Measurements from ENCODE around the gene CA10.

Gene CA10

DNA sequence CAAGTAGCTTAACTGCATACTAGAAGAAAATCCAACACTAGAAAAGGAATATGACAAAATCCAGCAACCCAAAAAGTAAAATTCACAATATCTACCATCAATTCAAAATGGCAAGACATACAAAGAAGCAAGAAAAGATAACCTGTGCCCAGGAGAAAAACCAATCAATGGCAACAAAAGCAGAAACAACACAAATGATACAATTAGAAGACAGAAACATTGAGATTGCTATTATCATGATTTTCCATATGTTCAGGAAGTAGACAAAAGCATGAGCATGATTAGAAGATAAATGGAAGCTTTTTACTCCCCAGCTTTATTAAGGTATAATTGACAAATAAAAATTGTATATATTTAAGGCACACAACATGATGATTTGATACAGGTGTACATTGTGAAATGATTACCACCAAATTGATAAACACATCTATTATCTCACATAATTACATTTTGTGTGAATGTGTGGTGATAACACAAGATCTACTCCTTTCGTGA is 117.3 kb downstream of the CA10 start:
- no peak for DNase-seq (ENCODE audit: low spot score)

DNA sequence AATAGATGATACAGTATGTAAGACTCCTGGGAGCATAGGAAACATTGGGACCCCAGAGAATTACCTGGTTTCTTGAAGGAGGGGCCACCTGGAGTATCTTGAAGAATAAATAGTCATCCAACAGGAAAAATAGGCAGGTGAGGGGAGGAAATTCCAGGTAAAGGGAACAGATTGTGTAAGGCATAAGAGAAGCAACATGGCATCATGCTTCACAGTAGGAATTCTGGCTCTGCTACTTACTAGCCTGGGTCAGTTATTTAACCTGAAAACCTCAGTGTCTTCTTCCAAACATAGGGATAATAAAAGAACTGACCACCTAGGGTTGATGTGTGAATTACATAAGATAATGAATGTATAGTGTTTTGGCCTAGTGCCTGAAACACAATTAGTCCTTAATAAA is 122.1 kb downstream of the CA10 start:
- no peak for DNase-seq (ENCODE audit: low spot score)

DNA sequence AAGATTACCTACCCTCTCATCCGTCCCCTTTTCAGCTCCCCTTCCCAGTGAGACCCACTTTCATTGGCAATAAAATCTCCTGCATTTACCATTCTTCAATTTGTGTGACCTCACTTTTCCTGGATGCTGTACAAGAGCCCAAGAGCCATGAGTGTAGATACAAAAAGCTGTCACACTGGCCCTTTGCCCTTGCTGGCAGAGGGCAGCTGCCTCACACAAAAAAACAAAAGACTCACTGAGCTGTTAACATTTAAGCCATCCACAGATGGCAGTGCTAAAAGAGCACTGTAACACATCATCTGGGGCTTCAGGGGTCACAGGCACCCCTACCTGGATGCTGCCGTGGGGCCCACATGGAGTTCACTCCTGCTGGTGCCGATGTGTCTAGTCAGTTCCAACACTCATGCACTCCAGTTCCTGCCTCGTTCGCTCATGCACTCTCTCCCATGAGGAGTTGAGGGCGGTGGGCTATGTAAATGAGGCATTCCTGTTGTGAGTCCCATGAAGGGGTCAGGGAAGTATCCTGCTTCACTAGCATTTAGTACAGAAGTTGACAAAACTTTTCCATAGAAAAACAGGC is 123.1 kb downstream of the CA10 start:
- no peak for DNase-seq (ENCODE audit: low spot score)

DNA sequence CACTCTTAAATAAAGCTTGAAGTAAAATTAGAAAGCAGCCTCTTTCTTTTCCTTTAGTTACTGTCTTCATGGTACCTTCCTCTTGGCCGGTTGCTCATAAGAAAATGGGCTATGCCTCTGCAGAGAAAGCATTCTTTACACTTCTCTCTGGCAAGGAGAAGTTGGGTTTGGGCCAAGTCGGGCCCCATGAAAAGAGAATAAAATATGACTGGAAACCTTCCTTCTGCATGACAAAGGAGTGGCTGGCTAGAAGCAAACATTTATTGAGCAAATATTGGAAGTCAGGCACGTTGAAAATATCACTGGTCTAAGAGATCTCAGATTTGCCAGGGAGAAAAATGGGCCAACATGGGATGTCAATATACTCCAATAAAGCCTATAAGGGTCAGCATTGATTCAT is 126.1 kb downstream of the CA10 start:
- no peak for DNase-seq (ENCODE audit: low spot score)

DNA sequence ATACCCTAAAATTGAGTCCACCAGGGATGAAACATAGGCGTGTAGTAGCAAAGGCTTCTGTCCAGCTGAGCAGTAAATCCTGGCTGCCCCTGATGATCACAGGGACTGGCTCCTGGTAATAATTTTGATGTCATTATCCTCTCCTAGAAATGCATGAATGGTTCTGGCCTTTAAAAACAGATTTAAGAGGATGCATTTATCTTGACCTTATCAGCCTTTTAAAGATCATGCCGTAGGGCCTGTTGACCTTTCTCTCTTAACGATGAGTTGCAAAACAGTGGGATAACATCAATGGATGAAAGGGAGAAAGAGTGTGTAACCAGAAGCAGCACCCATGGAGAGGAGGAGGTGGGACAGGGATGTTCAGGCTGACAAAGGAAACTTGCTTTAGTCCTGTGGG is 128.5 kb downstream of the CA10 start:
- DNase-seq (ENCODE audit: low spot score): no peak

DNA sequence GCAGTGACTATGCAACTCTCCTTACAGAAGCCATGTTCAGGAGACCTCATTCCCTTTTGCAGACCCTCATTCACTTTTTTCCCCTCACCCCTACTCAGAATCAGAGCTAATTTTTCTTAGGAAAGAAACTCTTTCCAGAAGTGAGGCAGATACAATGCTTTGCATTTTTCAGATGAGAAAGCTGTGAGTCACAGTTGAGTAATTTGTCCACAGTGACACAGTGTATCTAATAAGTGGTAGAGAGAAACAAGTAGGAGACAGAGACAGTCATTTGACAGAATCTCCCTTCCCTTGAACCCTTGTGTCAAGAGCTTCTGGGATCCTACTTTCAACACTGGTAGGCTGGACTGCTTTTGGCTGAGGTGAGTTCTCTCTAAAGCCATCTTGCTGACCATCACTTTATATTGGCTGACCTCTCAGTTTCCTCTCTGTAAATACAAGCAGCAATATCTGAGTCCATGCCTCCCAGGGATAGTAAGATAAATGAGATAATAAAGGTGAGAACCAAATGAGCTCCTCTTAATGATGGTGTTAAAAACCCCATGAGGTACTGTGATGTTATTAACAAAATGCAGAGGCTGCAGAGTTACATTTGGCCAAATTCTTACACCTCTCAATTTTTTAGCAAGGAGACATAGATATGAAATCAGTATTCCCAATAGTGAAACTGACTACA is 130.8 kb downstream of the CA10 start:
- peak; percentile 47 for DNase-seq (ENCODE audit: low spot score)

DNA sequence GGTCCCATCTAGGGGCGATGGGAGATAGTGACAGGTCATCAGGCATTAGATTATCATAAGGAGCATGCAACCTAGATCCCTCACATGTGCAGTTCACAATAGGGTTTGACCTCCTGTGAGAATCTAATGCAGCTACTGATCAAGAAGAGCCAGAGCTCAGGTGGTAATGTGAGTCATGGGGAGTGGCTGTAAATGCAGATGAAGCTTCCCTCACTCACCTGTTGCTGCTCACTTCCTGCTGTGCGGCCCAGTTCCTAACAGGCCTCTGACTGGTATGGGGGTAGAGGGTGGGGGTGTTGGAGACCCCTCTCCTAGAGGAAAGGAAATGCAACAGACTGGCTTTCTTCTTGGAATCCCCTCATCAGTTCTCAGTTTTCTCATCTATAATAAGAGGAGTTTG is 131.4 kb downstream of the CA10 start:
- no peak for DNase-seq (ENCODE audit: low spot score)

DNA sequence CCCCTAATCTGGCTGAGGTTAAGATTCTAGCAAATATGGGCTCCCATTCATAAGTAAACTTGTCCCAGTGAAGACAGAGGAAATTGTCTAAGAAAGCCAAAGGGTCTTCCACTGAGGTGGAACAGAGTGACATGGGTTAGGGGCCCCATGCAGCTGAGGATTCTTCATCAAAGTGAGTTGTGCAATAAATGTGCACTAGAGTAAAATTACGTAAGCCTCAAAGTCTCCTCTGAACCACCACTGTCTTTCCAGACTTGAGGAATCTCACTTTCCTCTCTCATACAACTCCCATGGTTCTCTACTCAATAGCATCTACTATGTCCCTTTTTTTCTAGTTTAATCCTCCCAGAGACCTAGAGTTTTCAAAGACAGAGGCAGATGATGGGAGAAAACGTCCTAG is 132.4 kb downstream of the CA10 start:
- no peak for DNase-seq (ENCODE audit: low spot score)

DNA sequence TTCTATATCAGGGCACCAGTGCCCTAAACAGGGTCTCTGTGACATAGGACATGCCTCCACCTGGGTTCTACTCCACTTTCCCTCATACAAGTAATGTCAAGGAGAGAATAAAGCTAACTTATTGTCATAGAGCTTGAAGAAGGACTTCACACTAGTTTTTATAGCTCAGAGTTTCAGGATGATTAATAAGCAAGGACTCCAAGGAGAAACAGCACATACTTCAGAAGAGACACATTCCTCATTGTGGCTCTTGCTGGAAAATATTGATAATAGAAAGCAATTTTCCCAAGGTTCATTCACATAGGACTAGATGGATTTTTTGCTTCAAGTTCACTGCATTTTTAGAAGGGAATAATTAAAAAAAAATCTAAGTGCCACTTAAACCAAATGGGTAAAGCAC is 133.3 kb downstream of the CA10 start:
- DNase-seq (ENCODE audit: low spot score): peak; percentile 2

DNA sequence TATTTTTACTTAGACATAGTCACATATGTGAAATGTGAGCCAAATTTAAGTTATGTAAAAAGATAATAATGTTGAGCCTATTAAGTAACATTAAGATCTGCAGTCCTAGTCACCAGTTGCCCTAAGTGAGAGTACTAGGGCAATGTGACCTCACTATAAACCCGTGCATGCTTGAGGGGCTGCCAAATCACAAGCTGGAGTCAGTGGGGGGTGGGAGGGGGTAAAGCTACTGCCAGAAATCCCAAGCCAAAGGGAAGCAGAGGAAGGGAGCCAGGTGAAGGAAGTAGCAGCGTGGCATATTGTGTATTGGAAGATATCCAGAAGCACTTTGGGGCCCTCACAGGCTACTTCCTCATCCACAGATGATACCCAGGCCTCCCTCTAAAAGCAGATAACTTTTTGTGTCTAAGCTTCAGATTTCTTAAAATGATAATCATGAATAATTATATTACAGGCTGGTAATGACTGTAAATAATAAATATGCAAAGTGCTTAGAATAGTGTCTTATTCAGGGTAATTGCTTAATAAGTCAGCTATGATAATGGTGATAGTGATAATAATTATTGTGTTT is 134.1 kb downstream of the CA10 start:
- DNase-seq (ENCODE audit: low spot score): no peak

DNA sequence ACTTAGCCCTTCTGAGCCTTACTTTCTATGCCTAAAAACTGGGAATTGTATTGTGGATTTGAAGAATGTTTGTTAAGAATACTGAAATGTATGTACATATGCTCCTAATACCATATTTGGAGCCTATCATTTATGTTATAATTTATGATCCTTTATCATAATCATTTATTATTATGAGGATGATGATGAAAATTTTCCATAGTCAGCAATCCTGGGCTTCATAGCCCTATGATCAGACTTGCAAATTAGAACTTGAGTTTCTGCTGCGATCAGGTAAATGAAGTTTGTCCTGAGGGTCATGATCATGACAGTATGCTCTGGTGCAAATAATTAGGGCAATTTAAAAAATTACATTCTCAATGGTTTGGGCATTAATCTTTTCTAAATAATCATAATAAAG is 147.4 kb downstream of the CA10 start:
- no peak for DNase-seq (ENCODE audit: low spot score)

DNA sequence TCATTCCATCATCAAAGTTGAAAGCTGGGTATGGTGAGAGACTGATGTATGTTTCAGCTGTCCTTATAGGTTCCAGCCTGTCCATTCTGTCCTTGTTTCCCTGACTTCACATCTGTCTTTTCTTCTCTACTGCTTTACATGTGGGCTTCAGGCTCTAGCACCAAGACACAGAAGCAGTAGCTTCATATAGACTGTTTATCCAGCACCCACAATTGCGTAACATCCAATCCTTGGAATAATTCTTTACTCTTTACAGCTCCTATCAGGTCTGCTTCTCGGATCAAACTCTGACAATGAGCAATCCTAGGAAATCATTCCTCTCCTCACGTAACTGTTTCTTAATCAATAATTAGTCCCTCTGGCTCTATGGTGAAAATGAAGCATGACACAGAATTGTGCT is 158.9 kb downstream of the CA10 start:
- no peak for DNase-seq (ENCODE audit: low spot score)

DNA sequence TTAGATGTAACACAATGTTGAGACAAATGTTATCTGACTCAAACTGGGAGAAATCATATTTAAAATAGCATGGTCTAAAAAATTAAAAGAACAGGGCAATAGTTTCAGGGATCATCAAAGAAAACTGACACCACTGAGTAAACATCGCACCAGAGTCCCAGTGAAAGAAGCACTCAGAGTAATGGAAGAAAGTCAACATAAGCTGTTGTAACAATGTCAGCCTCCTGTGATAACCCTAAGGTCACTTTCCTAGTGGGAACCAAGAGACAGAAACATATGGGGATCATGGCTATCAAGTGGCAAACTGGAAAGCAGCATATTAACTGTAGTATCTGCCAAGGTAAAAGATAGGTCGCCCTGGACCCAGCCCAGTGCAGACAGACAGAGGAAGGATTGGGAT is 160.8 kb downstream of the CA10 start:
- no peak for DNase-seq (ENCODE audit: low spot score)

DNA sequence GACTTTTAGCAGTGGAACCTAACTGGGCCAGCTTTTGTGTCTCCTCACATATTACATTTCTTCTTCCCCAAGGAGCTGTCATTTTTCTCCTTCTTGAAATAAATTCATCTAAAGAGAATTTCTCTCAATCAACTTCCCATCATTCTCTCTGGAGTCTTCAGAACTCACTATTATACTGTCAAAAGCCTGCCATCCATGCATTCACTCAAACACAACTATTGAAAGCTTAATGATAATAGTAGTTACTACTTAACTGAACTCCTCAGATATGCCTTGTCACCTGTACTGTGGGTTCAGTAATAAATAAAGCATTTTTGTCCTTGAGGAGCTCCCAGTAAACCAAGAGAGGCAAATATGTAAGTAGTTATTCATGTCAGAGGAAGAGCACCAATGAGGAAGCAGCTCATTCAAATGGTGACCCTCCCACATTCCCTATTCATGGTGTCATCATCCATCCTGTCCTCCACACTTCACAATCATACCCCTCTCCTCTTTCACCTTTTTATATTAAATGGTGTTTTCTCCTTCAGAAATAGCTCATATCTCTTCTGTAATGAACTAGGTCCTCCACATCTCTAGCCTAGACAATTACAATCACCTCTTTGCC is 162.6 kb downstream of the CA10 start:
- DNase-seq (ENCODE audit: low spot score): no peak

DNA sequence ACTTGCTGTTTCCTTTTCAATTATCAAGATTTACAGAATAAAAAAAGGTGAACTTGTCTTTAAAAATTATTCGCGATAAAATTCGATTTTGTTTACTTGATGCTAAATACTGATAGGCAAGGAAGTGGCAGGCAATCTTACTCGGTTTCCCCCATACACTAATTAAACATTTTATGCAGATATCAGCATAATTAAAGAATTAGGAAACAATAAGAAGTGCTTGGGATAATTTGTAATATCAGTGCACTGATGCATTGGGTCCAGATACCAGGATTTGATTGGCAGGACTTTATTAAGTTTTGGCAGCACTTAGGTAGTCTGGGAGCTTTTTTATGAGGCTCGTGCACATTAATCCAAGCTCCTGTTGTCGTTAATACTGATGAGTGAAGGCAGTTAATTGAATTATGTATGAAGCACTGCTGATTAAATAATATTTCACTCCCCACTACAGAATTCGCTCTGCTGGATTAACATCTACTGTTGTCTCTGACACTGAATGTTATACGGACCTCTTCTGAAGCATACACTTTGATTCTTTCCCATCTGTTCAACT is 165.6 kb downstream of the CA10 start:
- no peak for DNase-seq (ENCODE audit: low spot score)

DNA sequence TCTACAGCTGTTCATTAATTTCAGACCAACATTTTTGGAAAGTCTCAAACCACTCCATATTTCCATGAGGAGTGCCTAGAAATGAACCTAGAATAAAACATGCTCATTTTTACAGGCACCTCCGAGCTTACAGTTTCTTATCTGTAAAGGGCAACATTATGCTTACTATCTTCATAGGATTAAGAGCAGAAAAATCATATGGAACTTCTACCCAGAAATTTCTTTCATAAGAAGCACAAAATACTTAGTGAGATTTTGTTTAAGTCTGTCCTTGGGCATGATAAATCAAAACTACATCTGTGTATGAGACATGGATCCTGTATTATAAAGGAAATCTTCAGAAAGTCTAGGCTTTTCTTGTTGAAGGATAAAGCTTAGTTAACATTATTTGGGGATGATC is 187.4 kb downstream of the CA10 start:
- DNase-seq (ENCODE audit: low spot score): no peak

DNA sequence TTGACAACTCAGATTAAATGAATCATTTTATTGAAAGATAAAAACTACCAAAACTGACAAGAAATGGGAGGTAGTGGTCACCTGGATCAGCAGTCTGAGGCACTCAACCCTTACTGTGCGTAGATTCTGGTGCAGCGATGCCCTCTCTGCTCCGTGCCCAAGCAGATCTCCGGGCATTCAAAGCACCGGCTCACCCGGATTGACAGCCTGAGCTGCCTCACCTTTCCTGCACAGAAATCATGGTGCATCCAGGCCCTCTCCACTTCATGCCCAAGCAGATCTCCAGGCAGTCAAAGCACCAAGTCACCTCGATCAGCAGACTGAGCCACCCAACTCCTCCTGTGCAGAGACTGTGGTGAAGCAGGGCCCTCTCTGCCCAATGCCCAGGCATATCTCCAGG is 196.8 kb downstream of the CA10 start:
- no peak for DNase-seq (ENCODE audit: low spot score)

DNA sequence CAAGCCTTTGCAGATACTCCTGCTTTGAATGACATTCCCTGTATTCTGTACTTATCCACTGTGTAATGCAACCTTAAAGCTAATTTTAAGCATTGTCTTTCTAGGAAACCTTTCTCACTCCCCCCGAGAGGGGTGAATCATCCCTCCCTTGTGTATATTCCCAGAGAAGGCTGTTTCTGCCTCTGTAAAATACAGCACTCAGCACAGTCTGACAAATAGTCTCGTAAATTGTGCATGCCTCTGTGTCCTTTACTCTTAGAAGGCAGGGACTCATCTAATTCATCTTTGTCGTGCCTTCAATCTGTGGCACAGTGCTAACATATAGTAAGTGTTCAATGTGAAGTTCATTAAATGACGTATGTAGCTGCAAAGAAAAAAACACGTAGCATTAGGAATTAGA is 200.7 kb downstream of the CA10 start:
- DNase-seq (ENCODE audit: low spot score): no peak

DNA sequence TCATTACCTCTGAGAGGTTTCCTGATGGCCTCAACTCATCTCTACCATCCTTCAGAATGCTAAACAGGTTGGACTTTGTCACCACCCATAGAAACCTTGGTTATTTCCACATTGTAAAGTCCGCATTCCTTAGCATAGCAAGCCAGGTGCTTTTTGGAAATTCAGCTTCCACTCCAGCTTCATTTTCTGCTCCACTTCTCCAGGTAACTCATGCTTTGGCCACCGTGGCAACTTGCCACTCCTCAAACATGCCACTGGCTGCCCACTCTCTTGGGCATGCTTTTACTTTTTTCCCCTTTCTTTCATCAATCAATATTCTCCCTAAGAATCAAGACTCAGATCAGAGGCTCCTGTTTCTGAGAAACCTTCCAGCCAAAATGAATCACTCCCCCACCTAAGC is 203.3 kb downstream of the CA10 start:
- no peak for DNase-seq (ENCODE audit: low spot score)

DNA sequence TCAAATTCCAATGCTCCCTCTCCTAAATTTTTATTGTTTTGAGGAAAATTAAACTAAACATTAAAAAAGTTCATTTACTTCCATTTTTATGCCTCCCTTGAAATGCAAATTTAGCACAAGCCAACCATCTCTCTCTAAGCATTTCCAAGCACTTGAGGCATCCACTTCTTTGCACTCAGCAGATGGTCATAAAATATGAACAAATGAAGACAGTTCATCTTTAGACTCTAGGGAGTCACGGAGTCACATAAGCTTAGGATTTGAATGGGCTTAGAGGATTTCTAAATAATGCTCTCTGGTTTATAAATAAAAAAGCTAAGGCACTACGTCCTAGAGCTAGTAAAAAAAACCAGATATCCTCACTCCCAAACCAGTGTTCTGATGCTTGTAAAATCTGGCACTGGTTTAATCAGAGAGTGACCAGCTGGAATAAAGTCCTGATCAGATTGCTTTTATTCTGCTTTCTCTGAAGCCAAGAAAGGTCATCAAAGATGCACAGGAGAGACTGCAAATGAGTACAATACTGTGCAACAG is 204.2 kb downstream of the CA10 start:
- no peak for DNase-seq (ENCODE audit: low spot score)

DNA sequence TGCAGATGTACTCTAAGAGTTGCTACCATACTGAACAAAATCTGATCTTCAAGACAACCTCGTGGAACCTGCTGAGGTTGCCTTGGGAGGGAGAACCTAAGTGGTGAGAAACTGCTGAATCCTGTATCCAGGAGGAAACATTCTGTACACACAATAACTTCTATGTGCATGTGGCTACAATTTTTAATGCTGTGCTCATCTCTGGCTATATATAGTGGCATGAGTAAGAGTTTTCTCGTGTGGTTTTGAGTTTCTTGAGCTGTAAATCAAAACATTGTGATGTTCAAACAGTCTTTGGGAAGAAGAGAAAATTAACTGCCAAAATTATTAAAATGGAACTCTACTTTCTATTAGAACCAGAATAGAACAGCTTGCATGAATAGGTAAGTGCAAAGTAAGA is 206.8 kb downstream of the CA10 start:
- no peak for DNase-seq (ENCODE audit: low spot score)

DNA sequence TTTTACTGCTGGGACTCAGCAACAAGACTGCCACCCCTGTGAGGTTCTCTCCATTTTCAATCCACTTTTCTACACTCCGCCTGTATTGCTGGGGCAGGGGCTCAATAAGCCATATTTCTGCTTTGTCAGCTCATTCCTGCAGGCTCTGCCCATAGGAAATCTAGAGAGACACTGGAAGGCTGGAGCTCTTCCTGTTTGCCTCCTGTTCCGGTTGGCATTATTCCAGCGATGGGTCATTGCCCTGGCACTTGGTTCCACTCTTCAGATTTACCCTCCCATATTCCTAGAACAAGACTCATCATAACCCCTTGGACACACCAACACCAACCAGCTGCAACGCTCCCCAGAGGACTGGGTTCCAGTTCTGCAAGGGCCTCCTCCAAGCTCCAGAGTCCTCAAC is 210.4 kb downstream of the CA10 start:
- no peak for DNase-seq (ENCODE audit: low spot score)

DNA sequence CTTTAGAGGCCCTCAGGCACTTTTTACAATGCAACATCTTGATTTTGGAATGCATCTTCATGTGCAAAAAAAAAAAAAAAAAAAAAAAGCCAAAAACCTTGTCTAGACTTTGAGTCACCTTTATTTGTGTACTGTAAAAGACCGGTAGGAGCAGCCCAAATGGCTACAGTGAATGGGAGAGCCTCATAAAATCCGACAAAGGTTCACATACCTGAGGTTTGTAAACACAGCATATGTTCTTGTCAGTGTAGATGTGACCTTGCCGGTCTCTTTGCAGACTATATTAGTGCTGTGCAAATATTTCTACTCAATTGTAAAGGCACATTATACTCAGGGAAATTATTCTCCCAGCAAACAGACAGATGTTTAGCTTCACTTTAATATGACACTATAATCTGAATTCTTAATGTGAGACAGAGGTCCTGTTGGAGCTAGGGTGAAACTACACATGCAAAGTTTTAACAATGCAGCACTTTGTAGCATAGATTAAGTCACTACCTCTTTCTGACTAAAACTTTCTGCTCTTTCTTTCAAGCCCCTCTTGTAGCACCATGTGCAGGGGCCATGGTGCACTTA is 211.3 kb downstream of the CA10 start:
- no peak for DNase-seq (ENCODE audit: low spot score)
